Spleen (tissue), 7 donors: ENCODE results near the gene ATF6.

Experiments
- CTCF ChIP-seq, 11 experiments: fragments of 200-600 bp in 7 of 11; fragments of 450-650 bp in 4 of 11; sonication (generic) in 4 of 11; IDR thresholded peaks in 8 of 11; conservative IDR thresholded peaks in 3 of 11; 1 replicate in 7 of 11; 2 replicates in 4 of 11; pipeline versions ENCODE4 v1.4.0 to v1.8.0; 2016 to 2021; ENCODE audit warnings: antibody characterized with exemption in 11 of 11, inconsistent platforms in 4 of 11, mild to moderate bottlenecking in 1 of 11
- POLR2AphosphoS5 ChIP-seq, 3 donors: sonication (generic); formaldehyde crosslinking; IDR thresholded peaks; one replicate each; pipeline ENCODE4 v1.5.1; 2017; ENCODE audit warnings: antibody characterized with exemption in 3 of 3
- donor health status: DM: no; HTN: no; CAD: no; lungs with moderate emphysema.
- donor health status: DM: no; HTN: no; CAD: no.
- donor health status: DM: no; HTN: no; CAD: no.

GRCh38 chr1:161731241-161731640 lies 34.9 kb upstream of the ATF6 start:
- TF ChIP-seq CTCF (IDR thresholded peaks at IDR 0.05 in 8 of 11, conservative IDR thresholded peaks at IDR 0.05 in 3 of 11): no peak
- TF ChIP-seq POLR2AphosphoS5 (IDR thresholded peaks at IDR 0.05): no peak
